ENCODE results near the gene KRTAP9-6.
A peak's percentile ranks its signal among the peaks of the same experiment; 100 is the strongest.
"Not testable (repeated sequence)": the region's sequence is repeated elsewhere in the genome, so short reads cannot be mapped to it uniquely, and the experiment has no call there.

The KRTAP9-6 gene

GRCh38 chr17:41271323-41271722 lies 6.1 kb downstream of the KRTAP9-6 start:
- DNase-seq (ENCODE audit: extremely low read depth in 1 of 2, low read depth in 1 of 2), result not testable (repeated sequence)

GRCh38 chr17:41271858-41272257 lies 6.7 kb downstream of the KRTAP9-6 start:
- DNase-seq (ENCODE audit: extremely low read depth in 1 of 2, low read depth in 1 of 2), result no peak

DNA sequence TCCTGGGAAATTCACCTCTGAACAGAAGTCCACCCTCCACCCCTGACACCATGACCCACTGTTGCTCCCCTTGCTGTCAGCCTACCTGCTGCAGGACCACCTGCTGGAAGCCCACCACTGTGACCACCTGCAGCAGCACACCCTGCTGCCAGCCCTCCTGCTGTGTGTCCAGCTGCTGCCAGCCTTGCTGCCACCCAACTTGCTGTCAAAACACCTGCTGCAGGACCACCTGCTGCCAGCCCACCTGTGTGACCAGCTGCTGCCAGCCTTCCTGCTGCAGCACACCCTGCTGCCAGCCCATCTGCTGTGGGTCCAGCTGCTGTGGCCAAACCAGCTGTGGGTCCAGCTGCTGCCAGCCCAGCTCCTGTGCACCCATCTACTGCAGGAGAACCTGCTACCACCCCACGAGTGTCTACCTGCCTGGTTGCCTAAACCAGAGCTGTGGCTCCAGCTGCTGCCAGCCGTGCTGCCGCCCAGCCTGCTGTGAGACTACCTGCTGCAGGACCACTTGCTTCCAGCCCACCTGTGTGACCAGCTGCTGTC lies 10.5 kb downstream of the KRTAP9-6 start, which contains the start of gene KRTAP9-7:
KRTAP9-7 (plus strand) TSS at position 51 of the 543 bp plus-strand sequence; CDS start at position 51, 0 bp downstream.
- DNase-seq (ENCODE audit: extremely low read depth in 1 of 2, low read depth in 1 of 2), result not testable (repeated sequence)

DNA sequence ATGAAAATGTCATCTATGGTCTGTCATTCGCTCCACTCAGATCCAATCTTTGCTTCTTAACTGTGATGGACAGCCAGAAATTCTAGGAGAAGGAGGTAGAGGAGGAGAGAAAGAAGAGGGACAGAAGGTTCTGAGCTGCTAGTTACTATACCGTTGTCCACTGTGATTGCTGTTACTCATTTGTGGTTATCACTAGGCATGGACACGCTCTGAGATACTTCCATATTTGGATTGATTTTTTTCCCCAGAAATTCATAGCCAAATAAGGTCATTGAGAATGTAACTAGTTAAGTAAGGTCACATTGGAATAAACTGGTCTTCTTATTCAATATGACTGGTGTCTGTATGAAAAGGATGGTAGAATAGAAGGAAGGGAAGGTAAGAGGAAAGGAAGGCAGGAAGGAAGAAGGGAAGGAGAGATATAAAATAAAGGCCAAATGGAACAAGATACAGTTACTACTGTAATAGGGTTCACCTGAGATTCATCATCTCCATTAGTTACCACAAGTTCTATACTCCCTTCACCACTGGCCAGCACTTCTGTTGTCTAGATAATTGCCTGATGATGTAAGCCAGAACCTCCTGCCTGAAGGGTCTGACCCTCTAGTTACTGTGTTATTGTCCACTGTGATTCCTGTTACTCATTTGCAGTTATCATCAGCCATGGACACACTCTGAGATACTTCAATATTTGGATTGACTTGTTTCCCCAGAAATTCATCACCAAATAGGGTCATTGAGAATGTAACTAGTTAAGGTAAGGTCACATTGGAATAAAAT lies 13.2 kb downstream of the KRTAP9-6 start:
- DNase-seq (ENCODE audit: extremely low read depth in 1 of 2, low read depth in 1 of 2), result no peak

DNA sequence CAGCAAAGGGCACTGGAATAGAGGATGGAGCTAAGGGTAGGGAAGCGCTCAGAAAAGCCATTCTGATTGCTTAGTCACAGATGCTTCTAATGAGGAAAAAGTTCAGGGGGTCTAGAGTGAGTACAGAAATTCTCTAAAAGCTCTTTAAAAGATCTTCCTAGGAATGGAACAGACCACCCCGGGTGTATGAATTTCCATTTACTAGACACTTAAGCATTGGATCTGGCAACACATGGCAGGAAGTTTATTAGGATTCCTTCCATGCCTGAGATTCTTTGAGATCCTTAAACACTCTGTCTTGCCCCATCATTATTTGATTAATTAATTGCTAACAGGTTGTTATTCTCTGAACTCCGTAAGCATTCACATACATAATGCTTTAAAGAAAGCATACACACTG lies 18.9 kb downstream of the KRTAP9-6 start:
- no peak for DNase-seq (ENCODE audit: extremely low read depth in 1 of 2, low read depth in 1 of 2)

- DNase-seq (ENCODE audit: extremely low read depth in 1 of 2, low read depth in 1 of 2), result no peak
Measured at GRCh38 chr17:41284546-41284945, 19.4 kb downstream of the KRTAP9-6 start.

- no peak for DNase-seq (ENCODE audit: extremely low read depth in 1 of 2, low read depth in 1 of 2)
Measured at GRCh38 chr17:41287050-41287449, 21.9 kb downstream of the KRTAP9-6 start.

DNA sequence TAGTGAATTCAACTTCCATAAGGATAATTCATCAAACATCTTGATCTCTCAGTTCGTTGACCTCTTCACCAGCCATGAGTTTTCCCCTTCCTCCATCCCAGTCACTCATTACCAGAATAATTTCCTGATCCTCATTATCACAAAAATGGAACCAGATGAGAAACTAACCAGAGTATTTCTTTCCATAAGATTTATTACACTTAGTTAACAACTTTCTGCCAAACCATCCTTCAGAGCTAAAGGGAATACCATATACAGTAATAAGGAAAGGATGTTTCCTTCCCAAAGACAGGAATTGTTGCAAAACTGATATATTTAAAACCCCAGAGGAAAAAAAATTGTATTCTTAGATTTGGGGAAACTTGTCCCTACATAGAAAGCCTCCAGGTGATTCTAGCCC lies 28.8 kb downstream of the KRTAP9-6 start:
- DNase-seq (ENCODE audit: extremely low read depth in 1 of 2, low read depth in 1 of 2), result no peak

- no peak for DNase-seq (ENCODE audit: extremely low read depth in 1 of 2, low read depth in 1 of 2)
Measured at GRCh38 chr17:41296846-41297245, 31.7 kb downstream of the KRTAP9-6 start.

- no peak for DNase-seq (ENCODE audit: extremely low read depth in 1 of 2, low read depth in 1 of 2)
Measured at GRCh38 chr17:41298458-41299135, 33.4 kb downstream of the KRTAP9-6 start.

DNA sequence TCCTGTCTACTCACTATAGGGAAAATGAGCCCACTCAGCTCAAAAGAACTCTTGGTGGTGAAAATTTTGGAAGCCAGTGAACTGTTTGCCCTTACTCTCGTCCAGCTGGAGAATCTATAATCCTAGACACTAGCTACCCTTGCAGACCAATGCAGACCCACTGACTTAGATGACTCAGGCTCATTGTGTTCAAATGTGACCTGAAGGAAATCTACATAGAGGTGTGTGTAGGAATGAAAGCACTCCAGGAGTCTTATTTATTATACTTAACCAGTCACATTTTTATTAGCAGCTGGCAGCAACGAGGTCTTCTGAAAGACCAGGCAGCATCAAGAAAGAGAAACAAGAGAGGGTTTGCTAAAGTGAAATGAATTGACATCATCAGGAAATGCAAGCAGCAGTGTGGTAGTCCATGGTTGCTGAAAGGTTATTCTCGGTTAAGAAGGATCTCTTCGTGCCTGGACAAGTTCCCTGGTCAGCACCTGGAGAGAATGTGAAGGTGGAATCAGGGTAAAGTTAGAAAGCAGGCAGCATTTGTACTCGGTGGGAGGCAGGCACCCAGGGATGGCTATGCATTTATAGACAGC lies 36.1 kb downstream of the KRTAP9-6 start:
- no peak for DNase-seq (ENCODE audit: extremely low read depth in 1 of 2, low read depth in 1 of 2)

DNA sequence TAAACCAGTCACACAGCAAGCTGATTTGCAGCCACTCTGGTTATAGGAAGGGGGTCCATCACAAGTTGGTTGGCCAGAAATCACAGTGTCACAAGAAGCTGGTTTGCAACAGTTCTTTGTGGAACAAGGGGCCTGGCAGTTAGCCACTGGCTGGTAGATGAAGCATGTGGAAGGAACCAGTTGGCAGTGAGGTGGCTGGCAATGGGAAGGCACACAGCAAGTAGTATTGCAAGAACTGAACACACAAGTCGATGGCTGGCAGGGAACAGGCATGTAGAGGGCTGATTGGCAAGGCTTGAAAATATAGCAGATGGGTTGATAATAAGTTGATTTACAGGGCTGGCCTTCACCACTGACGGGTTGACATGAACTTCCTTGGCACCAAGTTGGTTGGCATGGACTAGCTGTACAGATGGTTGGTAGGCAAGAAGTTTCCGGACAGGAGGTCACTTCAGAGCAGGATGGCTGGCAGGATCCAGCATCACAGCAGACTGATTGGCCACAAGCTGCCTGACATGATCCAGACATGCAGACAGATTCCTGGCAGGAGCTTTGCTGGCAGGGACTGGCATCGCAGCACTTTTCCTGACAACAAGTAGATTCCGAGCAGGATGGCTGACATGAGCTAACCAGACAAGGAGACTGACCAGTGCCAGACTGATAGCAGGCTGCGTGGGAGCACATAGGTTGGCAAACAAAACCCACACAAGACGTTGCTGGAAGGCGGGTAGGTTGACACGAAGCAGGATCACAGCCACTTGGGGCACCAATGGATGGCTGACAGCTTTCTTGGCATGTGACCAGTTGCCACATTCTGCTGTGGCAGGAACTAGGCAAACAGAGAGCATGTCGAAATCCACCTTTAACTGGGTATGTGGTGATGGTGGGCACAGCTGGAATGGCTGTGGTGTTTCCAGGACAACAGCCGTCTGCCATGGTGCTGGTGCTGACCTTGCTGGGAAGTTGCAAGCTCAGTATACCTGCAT lies 37.0 kb downstream of the KRTAP9-6 start, which contains the start of gene KRTAP29-1:
KRTAP29-1 (minus strand) TSS at position 936 of the 986 bp plus-strand sequence; CDS start at position 936, 0 bp downstream.
- no peak for DNase-seq (ENCODE audit: extremely low read depth in 1 of 2, low read depth in 1 of 2)

DNA sequence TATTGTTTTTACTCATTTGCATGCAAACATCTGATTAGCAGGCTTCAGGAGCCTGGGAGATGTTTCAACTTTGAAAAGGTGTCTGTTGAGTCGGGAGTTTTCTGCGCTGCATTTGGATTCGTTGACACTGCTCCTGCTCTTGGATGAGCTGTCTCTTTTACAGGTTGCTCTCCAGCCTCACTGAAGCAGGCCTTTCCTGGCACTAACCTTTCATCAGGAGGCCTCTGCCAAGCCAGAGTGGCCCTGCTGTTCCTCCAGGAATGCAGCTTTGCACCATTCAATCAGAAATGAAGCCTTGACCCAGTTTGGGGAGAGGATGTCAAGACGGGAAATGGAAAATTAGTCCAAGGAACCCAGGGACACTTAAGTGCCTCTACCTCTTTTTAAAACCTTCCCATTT lies 37.8 kb downstream of the KRTAP9-6 start:
- no peak for DNase-seq (ENCODE audit: extremely low read depth in 1 of 2, low read depth in 1 of 2)

GRCh38 chr17:41304091-41304490 lies 38.9 kb downstream of the KRTAP9-6 start:
- DNase-seq (ENCODE audit: extremely low read depth in 1 of 2, low read depth in 1 of 2), result no peak

DNA sequence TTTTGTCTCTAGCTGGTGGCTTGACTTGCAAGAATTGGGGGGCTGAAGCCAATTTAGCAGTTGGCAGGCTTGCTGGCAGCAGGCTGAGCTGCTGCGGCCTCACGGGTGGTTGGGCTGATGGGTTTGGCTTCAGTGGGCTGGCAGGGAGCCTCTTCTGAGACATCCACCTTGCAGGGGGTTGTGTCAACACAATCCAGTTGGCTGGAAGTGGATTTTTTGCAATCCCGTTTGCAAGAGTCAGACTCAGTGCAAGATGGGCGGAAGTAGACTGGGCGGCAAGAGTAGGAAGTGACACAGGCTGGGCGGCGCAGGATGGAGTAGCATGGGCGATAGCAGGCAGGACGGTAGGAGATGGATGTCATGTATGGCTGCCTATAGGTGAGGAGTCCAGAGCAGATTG lies 42.5 kb downstream of the KRTAP9-6 start:
- no peak for DNase-seq (ENCODE audit: extremely low read depth in 1 of 2, low read depth in 1 of 2)

- peak in 1 of 2 donors; percentile 41 for DNase-seq (ENCODE audit: extremely low read depth in 1 of 2, low read depth in 1 of 2)
Measured at GRCh38 chr17:41308251-41308917, 43.2 kb downstream of the KRTAP9-6 start.

DNA sequence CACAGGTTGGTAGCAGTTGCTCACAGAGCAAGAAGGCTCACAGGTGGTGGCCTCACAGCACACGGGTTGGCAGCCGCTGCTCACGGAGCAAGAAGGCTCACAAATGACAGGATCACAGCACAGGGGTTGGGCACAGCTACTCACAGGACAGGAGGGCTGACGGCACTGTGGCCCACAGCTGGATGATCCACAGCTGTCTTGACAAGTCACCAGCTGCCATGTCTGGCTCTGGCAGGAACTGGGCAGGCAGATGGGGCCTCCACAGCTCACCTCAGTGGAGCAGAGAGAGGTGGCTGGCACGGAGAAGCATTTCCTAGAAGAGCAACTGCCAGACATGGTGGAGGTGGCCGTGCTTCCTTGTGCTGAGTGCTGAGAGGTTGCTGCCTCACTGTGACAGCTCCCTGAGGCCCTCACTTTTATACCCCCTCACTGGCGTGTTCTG lies 43.8 kb downstream of the KRTAP9-6 start, which contains the start of gene KRTAP16-1:
KRTAP16-1 (minus strand) TSS at position 392 of the 442 bp plus-strand sequence; CDS start at position 336, 56 bp downstream.
- no peak for DNase-seq (ENCODE audit: extremely low read depth in 1 of 2, low read depth in 1 of 2)

DNA sequence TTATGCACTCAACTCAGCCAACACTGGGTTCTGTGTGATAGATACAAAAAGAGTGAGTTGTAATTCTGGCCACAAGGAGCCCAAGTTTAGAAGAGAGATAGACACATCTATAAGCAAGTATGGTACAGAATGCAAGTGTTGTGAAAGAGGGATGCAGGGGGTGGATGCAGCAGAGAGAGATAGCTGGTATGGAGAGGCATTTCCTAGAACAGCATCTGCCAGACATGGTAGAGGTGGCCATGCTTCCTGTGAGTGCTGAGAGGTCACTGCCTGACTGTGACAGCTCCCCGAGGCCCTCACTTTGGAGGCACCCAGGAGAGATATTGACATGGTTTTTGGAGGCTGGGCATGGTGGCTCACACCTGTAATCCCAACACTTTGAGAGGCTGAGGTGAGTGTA lies 45.9 kb downstream of the KRTAP9-6 start:
- DNase-seq (ENCODE audit: extremely low read depth in 1 of 2, low read depth in 1 of 2), result no peak

GRCh38 chr17:41315204-41315794 lies 50.1 kb downstream of the KRTAP9-6 start, which contains the start of gene KRTAP17-1:
Gene KRTAP17-1, minus strand, starts transcription at chr17:41315710. Its CDS starts 60 bp downstream, at chr17:41315650.
- no peak for DNase-seq (ENCODE audit: extremely low read depth in 1 of 2, low read depth in 1 of 2)

Data from stimulated activated CD8-positive, alpha-beta memory T cell treated with anti-CD3 and anti-CD28 coated beads, Interleukin-7, amount 100 ng/mL, for 48 hours (primary cell).